ENCODE data around the gene SAPCD2.
A peak's percentile ranks its signal among the peaks of the same experiment; 100 is the strongest.
"Not testable (repeated sequence)": the region's sequence is repeated elsewhere in the genome, so short reads cannot be mapped to it uniquely, and the experiment has no call there.

Gene SAPCD2

GRCh38 chr9:137062798-137063197 lies 7.6 kb downstream of the SAPCD2 start:
- not testable (repeated sequence) for DNase-seq

- no peak for DNase-seq
Measured at GRCh38 chr9:137062384-137062783, 8.0 kb downstream of the SAPCD2 start.

- DNase-seq: peak; percentile 93
Measured at GRCh38 chr9:137058521-137059234, 11.7 kb downstream of the SAPCD2 start.

- no peak for DNase-seq
Measured at GRCh38 chr9:137057545-137057944, 12.8 kb downstream of the SAPCD2 start.

GRCh38 chr9:137056739-137057415 lies 13.5 kb downstream of the SAPCD2 start:
- no peak for DNase-seq

GRCh38 chr9:137055385-137056364 lies 14.7 kb downstream of the SAPCD2 start:
- no peak for DNase-seq

- DNase-seq: no peak
Measured at GRCh38 chr9:137054932-137055384, 15.4 kb downstream of the SAPCD2 start.

- DNase-seq: peak; percentile 22
Measured at GRCh38 chr9:137053944-137054931, 16.1 kb downstream of the SAPCD2 start, which contains the start of gene ENTPD2. Gene ENTPD2 (minus strand): TSS chr9:137054061. CDS start chr9:137053997, 64 bp downstream.

- DNase-seq: no peak
Measured at GRCh38 chr9:137052998-137053943, 17.1 kb downstream of the SAPCD2 start.

GRCh38 chr9:137052293-137052692 lies 18.1 kb downstream of the SAPCD2 start:
- no peak for DNase-seq

GRCh38 chr9:137051145-137051724 lies 19.1 kb downstream of the SAPCD2 start:
- DNase-seq: no peak

GRCh38 chr9:137050570-137050969 lies 19.8 kb downstream of the SAPCD2 start:
- DNase-seq: peak; percentile 58

GRCh38 chr9:137049544-137050449 lies 20.6 kb downstream of the SAPCD2 start:
- DNase-seq: peak; percentile 87

- DNase-seq: peak; percentile 80
Measured at GRCh38 chr9:137048655-137049543, 21.5 kb downstream of the SAPCD2 start.

GRCh38 chr9:137046088-137046787 lies 24.1 kb downstream of the SAPCD2 start, which contains the start of gene NPDC1:
Gene NPDC1 (minus strand): TSS chr9:137046177. CDS start chr9:137045989, 188 bp downstream.
- peak; percentile 84 for DNase-seq

- DNase-seq: peak; percentile 73
Measured at GRCh38 chr9:137045294-137046087, 24.9 kb downstream of the SAPCD2 start.
